GM19240 (cell line): ENCODE measurements around the gene SLC20A1.

Source experiments
- DNase-seq: peaks from one replicate; pipeline ENCODE4 v3.0.0; 2011; ENCODE audit warnings: low spot score; ENCODE audit not compliant: insufficient read length

SLC20A1 gene

GRCh38 chr2:112708968-112709367 is 63.2 kb downstream of the SLC20A1 start:
- DNase-seq = no peak

DNA sequence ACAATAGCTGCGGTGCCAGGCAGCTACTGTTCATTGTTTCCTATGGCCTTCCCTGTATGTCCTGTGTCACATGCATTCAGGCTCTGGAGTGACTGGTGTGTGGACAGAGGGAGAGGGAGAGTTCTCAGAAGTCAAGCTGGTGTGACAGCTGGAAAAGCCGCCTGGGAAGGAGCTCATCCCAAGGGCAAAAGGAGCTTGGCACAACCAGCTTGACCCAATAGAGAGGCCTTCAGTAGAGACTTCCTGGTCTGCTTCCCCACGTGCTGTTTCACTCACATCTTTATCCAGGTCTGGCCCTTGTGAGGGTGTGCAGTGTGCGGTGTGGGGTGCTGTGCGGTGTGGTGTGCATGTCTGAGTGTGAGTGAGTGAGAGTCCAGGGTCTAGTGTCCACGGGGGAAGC is 64.0 kb downstream of the SLC20A1 start:
- DNase-seq = no peak

- DNase-seq = no peak
These were observed 65.4 kb downstream of the SLC20A1 start for GRCh38 chr2:112710956-112711750.

GRCh38 chr2:112712465-112712864 is 66.7 kb downstream of the SLC20A1 start:
- DNase-seq = no peak

DNA sequence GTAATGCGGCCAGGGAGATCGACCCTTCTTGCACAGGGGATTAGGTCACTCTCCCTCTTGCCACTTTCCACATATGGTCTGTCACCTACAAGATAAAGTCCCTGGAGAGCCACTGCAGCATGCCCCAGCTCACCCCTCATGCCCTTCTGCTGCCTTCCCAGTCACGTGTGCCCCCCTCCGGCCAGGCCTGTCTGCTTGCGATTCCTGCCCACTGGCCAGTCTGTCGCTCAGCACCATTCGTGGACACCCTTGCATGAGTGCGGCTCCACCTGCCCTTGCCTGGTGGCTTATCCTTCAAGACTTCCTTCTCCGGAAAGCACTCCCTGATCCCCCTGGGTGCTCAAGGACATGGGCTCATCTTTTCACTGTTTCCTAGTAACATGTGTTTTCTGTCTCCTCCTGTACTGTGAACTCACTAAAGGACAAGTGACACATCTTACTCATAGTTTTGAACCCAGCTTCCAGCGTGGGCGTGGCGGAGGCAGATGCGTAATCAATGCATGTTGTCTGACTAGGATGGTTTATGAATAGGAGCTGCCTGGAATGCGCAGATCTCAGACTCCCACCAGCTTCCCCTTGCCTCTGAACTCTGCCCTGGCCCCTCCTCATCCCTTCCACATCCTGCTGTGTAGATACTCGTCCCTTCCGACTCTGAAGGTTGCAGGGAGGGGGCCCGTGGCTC is 67.3 kb downstream of the SLC20A1 start:
- no peak for DNase-seq
